Ascending aorta (tissue), 2 donors: ENCODE results near the gene ABCB8. TPM values are rescaled to one million over a fixed set of nuclear protein-coding genes. Genes with fewer than 3 reads are reported as not detected.

Experiments used
- DNase-seq, 2 donors: peaks; one replicate each; pipeline ENCODE4 v3.0.0-alpha.2; 2019; ENCODE audit warnings: low spot score in 2 of 2
- H3K27ac ChIP-seq, 2 donors: fragments of 200-600 bp; sonication (generic); one replicate each; pipeline ENCODE4 v1.5.1; 2016 to 2017; ENCODE audit warnings: mild to moderate bottlenecking in 1 of 2
- H3K27me3 ChIP-seq: fragments of 200-600 bp; sonication (generic); one replicate; pipeline ENCODE4 v1.5.1; 2017
- H3K36me3 ChIP-seq, 2 donors: fragments of 200-600 bp; sonication (generic); one replicate each; pipeline ENCODE4 v1.5.1; 2016
- H3K4me1 ChIP-seq, 2 donors: fragments of 200-600 bp; sonication (generic); one replicate each; pipeline ENCODE4 v1.5.1; 2016 to 2017; ENCODE audit warnings: mild to moderate bottlenecking in 1 of 2
- H3K4me3 ChIP-seq, 2 donors: fragments of 200-600 bp; sonication (generic); one replicate each; pipeline ENCODE4 v1.5.1; 2016 to 2017; ENCODE audit warnings: mild to moderate bottlenecking in 1 of 2
- H3K9me3 ChIP-seq, 2 donors: fragments of 200-600 bp; sonication (generic); one replicate each; pipeline ENCODE4 v1.5.1; 2016
- intact Hi-C: fragments of 100-400 bp; cut with DNase I; formaldehyde crosslinking; loops from one replicate; pipeline ENCODE4 v1.15.1; 2023
- total RNA-seq: library from RNA; depleted of rRNA; stranded (reverse); fragments of >200 nt; gene quantifications from one replicate; pipeline ENCODE4 v1.1.0, GENCODE V29; 2016
- TF ChIP-seq, protein P1 (sequence below), 3 experiments: fragments of 200-600 bp in 2 of 3; fragments of 450-650 bp in 1 of 3; sonication (generic) in 2 of 3; IDR thresholded peaks; one replicate each; pipeline ENCODE4 v1.5.1; 2016 to 2019; ENCODE audit warnings: antibody characterized with exemption in 3 of 3, mild to moderate bottlenecking in 1 of 3, moderate library complexity in 1 of 3

The ABCB8 gene
- total RNA-seq, 1 donor from 2014 or later, result 50.8 TPM

DNA sequence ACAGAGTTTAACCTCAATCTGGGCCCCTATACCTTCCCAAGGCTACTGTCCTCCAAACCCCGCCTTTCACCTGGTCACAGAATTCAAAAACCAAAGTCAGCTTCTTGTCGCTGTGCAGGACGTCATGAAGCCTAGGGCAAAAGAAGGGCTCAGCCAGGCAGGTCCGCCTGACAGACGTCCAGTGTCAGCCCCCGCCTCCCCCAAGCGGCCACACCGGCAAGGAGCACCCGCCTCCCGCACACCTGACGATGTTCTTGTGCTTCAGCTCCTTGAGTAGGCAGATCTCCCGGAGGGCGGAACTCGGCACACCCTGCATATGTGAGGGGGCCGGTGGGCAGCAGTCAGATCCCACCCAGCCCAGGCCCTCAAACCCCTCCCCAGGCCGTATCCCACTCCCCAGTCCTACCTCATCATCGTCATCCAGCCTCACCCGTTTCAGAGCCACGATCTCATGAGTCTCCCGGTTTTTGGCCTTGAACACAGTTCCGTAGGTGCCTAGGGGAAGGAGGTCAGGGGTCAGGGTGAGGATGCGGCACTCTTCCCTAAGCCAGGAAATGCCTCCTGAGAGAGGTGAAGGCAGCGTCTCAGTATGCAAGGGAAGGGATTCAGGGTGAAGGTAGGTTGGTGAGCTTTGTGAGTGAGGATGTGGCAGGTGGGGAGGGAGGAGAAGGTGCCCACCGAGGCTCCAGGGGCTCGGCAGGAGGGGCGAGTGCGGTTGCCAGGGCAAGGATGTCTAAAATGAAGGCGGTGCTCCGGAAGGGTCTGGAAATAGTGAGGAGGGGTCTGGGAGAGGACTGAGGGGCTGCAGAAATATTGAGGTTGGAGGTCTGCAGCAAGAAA lies 28.6 kb downstream of the ABCB8 start:
- Histone ChIP-seq H3K27me3 (no peaks in the 10 kb centered on the region), H3K4me1 (peaks cover 14 to 31% of the 10 kb centered on the region in 2 donors), H3K36me3 (no peaks in the 10 kb centered on the region), H3K4me3 (peak overlapping the region; percentile 52 to 92), H3K27ac (no peak overlapping the region), H3K9me3 (no peaks in the 10 kb centered on the region)
- no peak for DNase-seq
- intact Hi-C loops, result loop anchor here (2.0 kb wide), 1 partner anchor 18 kb away; no protein-coding TSS in a partner anchor
- TF ChIP-seq, protein P1, sequence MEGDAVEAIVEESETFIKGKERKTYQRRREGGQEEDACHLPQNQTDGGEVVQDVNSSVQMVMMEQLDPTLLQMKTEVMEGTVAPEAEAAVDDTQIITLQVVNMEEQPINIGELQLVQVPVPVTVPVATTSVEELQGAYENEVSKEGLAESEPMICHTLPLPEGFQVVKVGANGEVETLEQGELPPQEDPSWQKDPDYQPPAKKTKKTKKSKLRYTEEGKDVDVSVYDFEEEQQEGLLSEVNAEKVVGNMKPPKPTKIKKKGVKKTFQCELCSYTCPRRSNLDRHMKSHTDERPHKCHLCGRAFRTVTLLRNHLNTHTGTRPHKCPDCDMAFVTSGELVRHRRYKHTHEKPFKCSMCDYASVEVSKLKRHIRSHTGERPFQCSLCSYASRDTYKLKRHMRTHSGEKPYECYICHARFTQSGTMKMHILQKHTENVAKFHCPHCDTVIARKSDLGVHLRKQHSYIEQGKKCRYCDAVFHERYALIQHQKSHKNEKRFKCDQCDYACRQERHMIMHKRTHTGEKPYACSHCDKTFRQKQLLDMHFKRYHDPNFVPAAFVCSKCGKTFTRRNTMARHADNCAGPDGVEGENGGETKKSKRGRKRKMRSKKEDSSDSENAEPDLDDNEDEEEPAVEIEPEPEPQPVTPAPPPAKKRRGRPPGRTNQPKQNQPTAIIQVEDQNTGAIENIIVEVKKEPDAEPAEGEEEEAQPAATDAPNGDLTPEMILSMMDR (IDR thresholded peaks at IDR 0.05), result no peak

DNA sequence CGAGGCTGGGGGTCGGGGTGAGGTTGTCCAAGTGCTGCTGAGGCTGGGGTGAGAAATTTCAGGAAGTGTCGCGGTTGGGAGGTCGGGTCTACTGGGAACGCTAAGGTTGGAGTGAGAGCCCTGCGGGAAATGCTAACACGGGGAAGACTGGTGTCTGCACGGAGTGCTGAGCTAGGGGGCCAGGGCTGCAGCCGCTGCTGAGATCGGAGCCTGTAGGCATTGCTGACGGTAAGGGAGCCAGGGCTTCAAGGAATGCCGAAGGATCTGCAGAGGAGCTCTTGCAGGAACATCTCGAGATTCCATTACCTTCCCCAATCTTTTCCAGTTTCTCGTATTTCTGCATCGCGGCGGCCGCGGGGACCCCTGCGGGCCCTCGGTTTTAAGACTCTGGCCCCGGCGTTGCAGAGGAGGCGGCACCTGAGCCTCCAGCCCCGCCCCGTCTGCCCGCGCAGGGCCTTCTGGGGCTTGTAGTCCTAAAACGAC lies 29.3 kb downstream of the ABCB8 start, which contains the start of gene CDK5:
Gene CDK5, minus strand, starts transcription at position 392 of the 483 bp plus-strand sequence. Its CDS starts 49 bp downstream, at position 343.
- Histone ChIP-seq H3K4me1 (peaks cover 21 to 38% of the 10 kb centered on the region in 2 donors), H3K9me3 (no peaks in the 10 kb centered on the region), H3K27me3 (no peaks in the 10 kb centered on the region), H3K27ac (peak within 1 kb of the TSS; percentile 85 to 95), H3K36me3 (no peaks in the 10 kb centered on the region), H3K4me3 (peak within 1 kb of the TSS; percentile 92 to 95)
- no peak for DNase-seq
- TF ChIP-seq, protein P1 (IDR thresholded peaks at IDR 0.05), result no peak
- intact Hi-C loops, result loop anchor here (2.0 kb wide), 1 partner anchor 19 kb away; no protein-coding TSS in a partner anchor

DNA sequence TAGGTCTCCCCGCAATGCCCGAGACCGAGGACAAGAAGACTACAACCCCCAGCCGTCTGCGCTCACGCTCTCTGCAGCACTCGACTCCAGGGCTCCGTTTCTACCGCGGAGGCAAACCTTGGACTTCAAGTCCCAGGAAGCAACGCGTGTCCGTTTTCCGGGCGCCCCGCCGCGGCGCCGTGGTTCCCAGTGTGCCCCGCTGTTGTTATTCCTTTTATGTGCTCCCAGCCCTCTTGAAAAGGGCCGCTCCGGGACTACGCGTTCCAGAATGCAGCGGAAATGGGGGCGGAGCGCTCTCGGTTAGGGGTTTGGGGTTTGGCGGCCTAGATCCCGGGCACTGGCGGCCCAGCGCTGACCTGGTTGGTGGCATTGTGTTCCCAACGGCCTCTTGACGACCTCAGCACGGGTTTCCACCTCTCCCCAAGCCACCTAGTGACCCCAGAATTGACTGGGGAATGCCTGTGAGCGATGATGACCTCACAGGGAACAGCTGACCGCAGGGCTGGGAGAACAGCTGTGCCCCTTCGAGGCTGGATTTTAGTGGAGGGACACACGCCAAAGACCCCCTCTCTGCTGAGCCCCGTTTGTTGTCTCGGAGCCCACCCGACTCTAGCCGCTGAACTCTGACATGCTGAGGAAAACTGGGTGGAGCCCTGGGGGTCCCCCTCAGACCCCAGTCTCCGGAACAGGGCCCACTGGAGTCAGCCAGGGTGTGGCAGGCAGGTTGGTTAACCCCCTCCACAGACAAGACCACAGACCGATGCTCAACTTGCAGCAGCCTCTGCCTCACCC lies 29.9 kb downstream of the ABCB8 start:
- Histone ChIP-seq H3K27me3 (no peaks in the 10 kb centered on the region), H3K4me3 (peak overlapping the region; percentile 92 to 95), H3K27ac (peak overlapping the region; percentile 85 to 95), H3K4me1 (peaks cover 21 to 44% of the 10 kb centered on the region in 2 donors), H3K9me3 (no peaks in the 10 kb centered on the region), H3K36me3 (no peaks in the 10 kb centered on the region)
- peak; percentile 98 to 100 for DNase-seq
- TF ChIP-seq, protein P1 (IDR thresholded peaks at IDR 0.05), result no peak
- intact Hi-C loops, result loop anchor here (1.0 to 2.0 kb wide), 2 partner anchors 19 to 30 kb away; partner anchors contain the start of gene ABCB8

DNA sequence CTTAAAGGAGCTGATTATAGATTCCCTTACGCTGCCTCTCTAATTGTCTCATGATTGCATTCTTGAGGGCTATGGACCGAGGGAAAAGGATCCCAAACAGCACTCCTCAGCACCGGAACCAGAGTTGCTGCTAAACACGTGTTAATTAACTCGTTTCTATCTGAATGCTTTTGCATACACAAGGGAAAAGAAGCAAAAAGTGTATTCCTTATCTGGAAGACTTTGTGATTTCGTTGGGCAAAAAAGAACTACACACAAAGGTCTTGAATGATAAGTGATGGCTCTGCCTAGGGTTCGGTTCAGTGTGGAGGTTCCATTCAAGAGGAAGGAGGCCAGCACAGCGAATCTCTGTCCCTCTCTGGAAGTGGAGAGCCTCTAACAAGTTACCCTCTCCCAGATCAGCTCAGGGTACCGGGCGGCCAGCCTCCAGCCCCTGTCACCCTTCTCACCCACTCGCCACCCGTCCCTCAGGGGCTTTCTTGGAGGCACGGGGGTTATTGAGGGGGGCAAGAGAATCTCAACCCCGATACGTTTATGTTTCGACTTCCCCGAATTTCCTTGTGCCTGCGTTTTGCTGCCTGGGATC lies 30.6 kb downstream of the ABCB8 start:
- TF ChIP-seq, protein P1 (IDR thresholded peaks at IDR 0.05), result no peak
- peaks cover 21 to 44% of the 10 kb centered on the region in 2 donors for H3K4me1 ChIP-seq
- peak overlapping the region; percentile 85 to 95 for H3K27ac ChIP-seq
- H3K4me3 ChIP-seq, result peak overlapping the region; percentile 92 to 95
- H3K27me3 ChIP-seq, result no peaks in the 10 kb centered on the region
- H3K36me3 ChIP-seq, result no peaks in the 10 kb centered on the region
- no peaks in the 10 kb centered on the region for H3K9me3 ChIP-seq
- no peak for DNase-seq
- intact Hi-C loops, result loop anchor here (1.0 kb wide), 3 partner anchors 21 to 31 kb away; partner anchors contain the start of genes ABCB8 and FASTK
